ENCODE results near the gene RCBTB1. TPM values are rescaled to one million over a fixed set of nuclear protein-coding genes. Genes with fewer than 3 reads are reported as not detected.

Gene RCBTB1
- total RNA-seq, 1 donor from 2014 or later: 16.1 TPM

GRCh38 chr13:49527123-49527522 is 58.2 kb downstream of the RCBTB1 start:
- Histone ChIP-seq H3K27ac (ENCODE audit: low read depth, low read length) (no peak overlapping the region), H3K4me1 (ENCODE audit: insufficient read depth, low read length) (no peaks in the 10 kb centered on the region), H3K9me3 (ENCODE audit: insufficient read depth, low read depth, low read length) (no peaks in the 10 kb centered on the region), H3K9ac (ENCODE audit: low read length) (no peak overlapping the region), H3K36me3 (ENCODE audit: insufficient read depth, low read length) (peaks cover 1% of the 10 kb centered on the region), H3K79me2 (ENCODE audit: insufficient read depth, low read length) (no peaks in the 10 kb centered on the region), H3K27me3 (ENCODE audit: insufficient read depth, low read length) (no peaks in the 10 kb centered on the region), H3K4me2 (ENCODE audit: low read length) (no peak overlapping the region), H2AFZ (ENCODE audit: low read depth, low read length) (no peak overlapping the region), H3K4me3 (ENCODE audit: insufficient read depth, low read depth, low read length) (no peak overlapping the region), H4K20me1 (ENCODE audit: insufficient read depth, low read length) (no peaks in the 10 kb centered on the region)
- TF ChIP-seq, protein P1, sequence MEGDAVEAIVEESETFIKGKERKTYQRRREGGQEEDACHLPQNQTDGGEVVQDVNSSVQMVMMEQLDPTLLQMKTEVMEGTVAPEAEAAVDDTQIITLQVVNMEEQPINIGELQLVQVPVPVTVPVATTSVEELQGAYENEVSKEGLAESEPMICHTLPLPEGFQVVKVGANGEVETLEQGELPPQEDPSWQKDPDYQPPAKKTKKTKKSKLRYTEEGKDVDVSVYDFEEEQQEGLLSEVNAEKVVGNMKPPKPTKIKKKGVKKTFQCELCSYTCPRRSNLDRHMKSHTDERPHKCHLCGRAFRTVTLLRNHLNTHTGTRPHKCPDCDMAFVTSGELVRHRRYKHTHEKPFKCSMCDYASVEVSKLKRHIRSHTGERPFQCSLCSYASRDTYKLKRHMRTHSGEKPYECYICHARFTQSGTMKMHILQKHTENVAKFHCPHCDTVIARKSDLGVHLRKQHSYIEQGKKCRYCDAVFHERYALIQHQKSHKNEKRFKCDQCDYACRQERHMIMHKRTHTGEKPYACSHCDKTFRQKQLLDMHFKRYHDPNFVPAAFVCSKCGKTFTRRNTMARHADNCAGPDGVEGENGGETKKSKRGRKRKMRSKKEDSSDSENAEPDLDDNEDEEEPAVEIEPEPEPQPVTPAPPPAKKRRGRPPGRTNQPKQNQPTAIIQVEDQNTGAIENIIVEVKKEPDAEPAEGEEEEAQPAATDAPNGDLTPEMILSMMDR (IDR thresholded peaks at IDR 0.05; ENCODE audit: insufficient read depth, low read depth, low read length): no peak
- TF ChIP-seq EZH2 (IDR thresholded peaks at IDR 0.05; ENCODE audit: insufficient read depth, low read length): no peak
- Mint-ChIP-seq H3K36me3 (ENCODE audit: low read depth, unreplicated experiment) (peaks cover 9% of the 10 kb centered on the region), H3K27me3 (ENCODE audit: low read depth, unreplicated experiment) (no peaks in the 10 kb centered on the region), H3K9me3 (ENCODE audit: unreplicated experiment) (peaks cover 3% of the 10 kb centered on the region), H3K4me3 (ENCODE audit: unreplicated experiment) (no peak overlapping the region), H3K27ac (ENCODE audit: unreplicated experiment) (no peak overlapping the region), H3K4me1 (ENCODE audit: low read depth, unreplicated experiment) (no peaks in the 10 kb centered on the region)
- no peak for DNase-seq (ENCODE audit: low read depth)
- FAIRE-seq: no peak

GRCh38 chr13:49524740-49525501 is 60.4 kb downstream of the RCBTB1 start:
- H3K9ac ChIP-seq (ENCODE audit: low read length): no peak overlapping the region
- FAIRE-seq: no peak
- peaks cover 9% of the 10 kb centered on the region for H3K36me3 Mint-ChIP-seq (ENCODE audit: low read depth, unreplicated experiment)
- H4K20me1 ChIP-seq (ENCODE audit: insufficient read depth, low read length): no peaks in the 10 kb centered on the region
- DNase-seq (ENCODE audit: low read depth): no peak
- H3K27ac Mint-ChIP-seq (ENCODE audit: unreplicated experiment): no peak overlapping the region
- no peak overlapping the region for H2AFZ ChIP-seq (ENCODE audit: low read depth, low read length)
- H3K9me3 Mint-ChIP-seq (ENCODE audit: unreplicated experiment): no peaks in the 10 kb centered on the region
- no peaks in the 10 kb centered on the region for H3K27me3 Mint-ChIP-seq (ENCODE audit: low read depth, unreplicated experiment)
- no peaks in the 10 kb centered on the region for H3K79me2 ChIP-seq (ENCODE audit: insufficient read depth, low read length)
- H3K27ac ChIP-seq (ENCODE audit: low read depth, low read length): no peak overlapping the region
- TF ChIP-seq, protein P1 (IDR thresholded peaks at IDR 0.05; ENCODE audit: insufficient read depth, low read depth, low read length): no peak
- TF ChIP-seq EZH2 (IDR thresholded peaks at IDR 0.05; ENCODE audit: insufficient read depth, low read length): no peak
- H3K4me1 ChIP-seq (ENCODE audit: insufficient read depth, low read length): no peaks in the 10 kb centered on the region
- no peak overlapping the region for H3K4me3 ChIP-seq (ENCODE audit: insufficient read depth, low read depth, low read length)
- H3K27me3 ChIP-seq (ENCODE audit: insufficient read depth, low read length): no peaks in the 10 kb centered on the region
- no peak overlapping the region for H3K4me3 Mint-ChIP-seq (ENCODE audit: unreplicated experiment)
- no peak overlapping the region for H3K4me2 ChIP-seq (ENCODE audit: low read length)
- peaks cover 5% of the 10 kb centered on the region for H3K36me3 ChIP-seq (ENCODE audit: insufficient read depth, low read length)
- H3K9me3 ChIP-seq (ENCODE audit: insufficient read depth, low read depth, low read length): no peaks in the 10 kb centered on the region
- H3K4me1 Mint-ChIP-seq (ENCODE audit: low read depth, unreplicated experiment): no peaks in the 10 kb centered on the region

DNA sequence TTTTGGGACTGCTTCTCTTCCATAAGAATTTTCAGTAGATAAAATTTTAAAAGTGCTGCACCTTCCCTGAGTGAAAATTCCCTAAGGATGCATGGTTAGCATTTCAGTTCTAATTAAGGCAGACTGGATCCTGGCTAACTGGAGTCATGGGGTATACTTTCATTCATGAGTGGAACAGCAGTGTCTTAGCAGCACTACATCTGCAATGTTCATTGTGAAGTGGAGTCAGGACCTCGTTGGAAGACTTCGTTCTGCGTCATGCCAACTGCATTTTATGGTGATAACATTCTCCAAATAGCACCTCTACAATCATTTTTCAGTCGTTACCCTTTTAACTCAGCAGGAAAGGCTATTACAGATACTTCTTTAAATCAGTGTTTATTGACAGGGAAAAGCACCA is 64.1 kb downstream of the RCBTB1 start:
- no peak for DNase-seq (ENCODE audit: low read depth)

More for the DNA sequence above, 64.1 kb downstream of the RCBTB1 start:
- peaks cover 12% of the 10 kb centered on the region for H3K36me3 Mint-ChIP-seq (ENCODE audit: low read depth, unreplicated experiment)
- H3K9me3 Mint-ChIP-seq (ENCODE audit: unreplicated experiment): no peaks in the 10 kb centered on the region
- H3K27me3 Mint-ChIP-seq (ENCODE audit: low read depth, unreplicated experiment): no peaks in the 10 kb centered on the region
- no peaks in the 10 kb centered on the region for H3K9me3 ChIP-seq (ENCODE audit: insufficient read depth, low read depth, low read length)
- H3K4me3 ChIP-seq (ENCODE audit: insufficient read depth, low read depth, low read length): no peak overlapping the region
- H3K4me1 ChIP-seq (ENCODE audit: insufficient read depth, low read length): no peaks in the 10 kb centered on the region
- H3K36me3 ChIP-seq (ENCODE audit: insufficient read depth, low read length): peaks cover 5% of the 10 kb centered on the region
- no peak overlapping the region for H3K4me2 ChIP-seq (ENCODE audit: low read length)
- no peaks in the 10 kb centered on the region for H3K4me1 Mint-ChIP-seq (ENCODE audit: low read depth, unreplicated experiment)
- H2AFZ ChIP-seq (ENCODE audit: low read depth, low read length): no peak overlapping the region
- no peaks in the 10 kb centered on the region for H4K20me1 ChIP-seq (ENCODE audit: insufficient read depth, low read length)
- H3K79me2 ChIP-seq (ENCODE audit: insufficient read depth, low read length): no peaks in the 10 kb centered on the region
- no peak for TF ChIP-seq EZH2 (IDR thresholded peaks at IDR 0.05; ENCODE audit: insufficient read depth, low read length)
- TF ChIP-seq, protein P1 (IDR thresholded peaks at IDR 0.05; ENCODE audit: insufficient read depth, low read depth, low read length): no peak
- no peak for FAIRE-seq
- no peak overlapping the region for H3K9ac ChIP-seq (ENCODE audit: low read length)
- H3K27ac ChIP-seq (ENCODE audit: low read depth, low read length): no peak overlapping the region
- H3K27ac Mint-ChIP-seq (ENCODE audit: unreplicated experiment): no peak overlapping the region
- H3K27me3 ChIP-seq (ENCODE audit: insufficient read depth, low read length): no peaks in the 10 kb centered on the region
- H3K4me3 Mint-ChIP-seq (ENCODE audit: unreplicated experiment): no peak overlapping the region

Data from astrocyte (in vitro differentiated cells and primary cell).